ENCODE data around the gene PHRF1. TPM values are rescaled to one million over a fixed set of nuclear protein-coding genes. Genes with fewer than 3 reads are reported as not detected.
A peak's percentile ranks its signal among the peaks of the same experiment; 100 is the strongest.
"Not testable (repeated sequence)": the region's sequence is repeated elsewhere in the genome, so short reads cannot be mapped to it uniquely, and the experiment has no call there.

The PHRF1 gene
- total RNA-seq, 1 experiment from 2014 or later: 36.5 TPM

GRCh38 chr11:567629-568292 is 8.5 kb upstream of the PHRF1 start:
- no peak for DNase-seq (ENCODE audit: low read depth)
- in situ Hi-C loops (cut with HindIII; ENCODE audit: low pct_unique_long_range_greater_than_20kb, low sequenced_read_pairs): no loop called here

- peak; percentile 95 for DNase-seq (ENCODE audit: low read depth)
- in situ Hi-C loops (cut with HindIII; ENCODE audit: low pct_unique_long_range_greater_than_20kb, low sequenced_read_pairs): no loop called here
Measured at GRCh38 chr11:568306-569157, 7.7 kb upstream of the PHRF1 start.

GRCh38 chr11:569158-569885 is 6.9 kb upstream of the PHRF1 start:
- in situ Hi-C loops (cut with HindIII; ENCODE audit: low pct_unique_long_range_greater_than_20kb, low sequenced_read_pairs): no loop called here
- DNase-seq (ENCODE audit: low read depth): no peak

- DNase-seq (ENCODE audit: low read depth): no peak
Measured at GRCh38 chr11:571802-572185, 4.5 kb upstream of the PHRF1 start.

GRCh38 chr11:573146-573759 is 3.0 kb upstream of the PHRF1 start:
- in situ Hi-C loops (cut with HindIII; ENCODE audit: low pct_unique_long_range_greater_than_20kb, low sequenced_read_pairs): no loop called here
- DNase-seq (ENCODE audit: low read depth): no peak

More at GRCh38 chr11:571802-572185, 4.5 kb upstream of the PHRF1 start:
- in situ Hi-C loops (cut with HindIII; ENCODE audit: low pct_unique_long_range_greater_than_20kb, low sequenced_read_pairs): no loop called here

GRCh38 chr11:574031-574570 is 2.2 kb upstream of the PHRF1 start:
- in situ Hi-C loops (cut with HindIII; ENCODE audit: low pct_unique_long_range_greater_than_20kb, low sequenced_read_pairs); DNase-seq (ENCODE audit: low read depth): not testable (repeated sequence)

- DNase-seq (ENCODE audit: low read depth): no peak
- in situ Hi-C loops (cut with HindIII; ENCODE audit: low pct_unique_long_range_greater_than_20kb, low sequenced_read_pairs): no loop called here
Measured at GRCh38 chr11:574632-575312, 1.5 kb upstream of the PHRF1 start.

GRCh38 chr11:575313-575995 is 816 bp upstream of the PHRF1 start:
- peak; percentile 53 for DNase-seq (ENCODE audit: low read depth)
- in situ Hi-C loops (cut with HindIII; ENCODE audit: low pct_unique_long_range_greater_than_20kb, low sequenced_read_pairs): no loop called here

GRCh38 chr11:576811-577610 is 741 bp downstream of the PHRF1 start:
- in situ Hi-C loops (cut with HindIII; ENCODE audit: low pct_unique_long_range_greater_than_20kb, low sequenced_read_pairs): no loop called here
- DNase-seq (ENCODE audit: low read depth): no peak

- no peak for DNase-seq (ENCODE audit: low read depth)
- in situ Hi-C loops (cut with HindIII; ENCODE audit: low pct_unique_long_range_greater_than_20kb, low sequenced_read_pairs): no loop called here
Measured at GRCh38 chr11:577611-577894, 1.3 kb downstream of the PHRF1 start.

- in situ Hi-C loops (cut with HindIII; ENCODE audit: low pct_unique_long_range_greater_than_20kb, low sequenced_read_pairs): no loop called here
- no peak for DNase-seq (ENCODE audit: low read depth)
Measured at GRCh38 chr11:578276-579035, 2.2 kb downstream of the PHRF1 start.

GRCh38 chr11:579830-580601 is 3.7 kb downstream of the PHRF1 start:
- DNase-seq (ENCODE audit: low read depth): peak; percentile 50
- in situ Hi-C loops (cut with HindIII; ENCODE audit: low pct_unique_long_range_greater_than_20kb, low sequenced_read_pairs): no loop called here

GRCh38 chr11:581342-581741 is 5.1 kb downstream of the PHRF1 start:
- no peak for DNase-seq (ENCODE audit: low read depth)
- in situ Hi-C loops (cut with HindIII; ENCODE audit: low pct_unique_long_range_greater_than_20kb, low sequenced_read_pairs): no loop called here

GRCh38 chr11:581752-582151 is 5.5 kb downstream of the PHRF1 start:
- no peak for DNase-seq (ENCODE audit: low read depth)
- in situ Hi-C loops (cut with HindIII; ENCODE audit: low pct_unique_long_range_greater_than_20kb, low sequenced_read_pairs): no loop called here

- in situ Hi-C loops (cut with HindIII; ENCODE audit: low pct_unique_long_range_greater_than_20kb, low sequenced_read_pairs): no loop called here
- no peak for DNase-seq (ENCODE audit: low read depth)
Measured at GRCh38 chr11:584287-584686, 8.0 kb downstream of the PHRF1 start.

All from Caki2 (cell line).